Measurements from ENCODE around the gene FYCO1.

FYCO1 gene

GRCh38 chr3:45889337-45889736 is 106.3 kb downstream of the FYCO1 start:
- TF ChIP-seq CTCF (IDR thresholded peaks at IDR 0.05; ENCODE audit: control insufficient read depth, extremely low read depth, insufficient read depth), result no peak
- no peak for DNase-seq (ENCODE audit: low read depth)
- H3K4me3 ChIP-seq (ENCODE audit: low read depth, low read length), result no peak overlapping the region

- no peak for TF ChIP-seq CTCF (IDR thresholded peaks at IDR 0.05; ENCODE audit: control insufficient read depth, extremely low read depth, insufficient read depth)
- DNase-seq (ENCODE audit: low read depth), result no peak
- H3K4me3 ChIP-seq (ENCODE audit: low read depth, low read length), result no peak overlapping the region
Measured at GRCh38 chr3:45887759-45888511, 107.7 kb downstream of the FYCO1 start.

GRCh38 chr3:45887285-45887684 is 108.3 kb downstream of the FYCO1 start:
- H3K4me3 ChIP-seq (ENCODE audit: low read depth, low read length), result no peak overlapping the region
- no peak for DNase-seq (ENCODE audit: low read depth)
- no peak for TF ChIP-seq CTCF (IDR thresholded peaks at IDR 0.05; ENCODE audit: control insufficient read depth, extremely low read depth, insufficient read depth)

- H3K4me3 ChIP-seq (ENCODE audit: low read depth, low read length), result no peak within 1 kb of the TSS
- no peak for TF ChIP-seq CTCF (IDR thresholded peaks at IDR 0.05; ENCODE audit: control insufficient read depth, extremely low read depth, insufficient read depth)
- no peak for DNase-seq (ENCODE audit: low read depth)
Measured at GRCh38 chr3:45885979-45886705, 109.5 kb downstream of the FYCO1 start, which contains the start of gene CCR9. CCR9 (plus strand) TSS chr3:45886543; CDS start chr3:45894934, 8,391 bp downstream.

GRCh38 chr3:45884368-45885201 is 111.0 kb downstream of the FYCO1 start:
- DNase-seq (ENCODE audit: low read depth), result no peak
- H3K4me3 ChIP-seq (ENCODE audit: low read depth, low read length), result no peak overlapping the region
- no peak for TF ChIP-seq CTCF (IDR thresholded peaks at IDR 0.05; ENCODE audit: control insufficient read depth, extremely low read depth, insufficient read depth)

- no peak for TF ChIP-seq CTCF (IDR thresholded peaks at IDR 0.05; ENCODE audit: control insufficient read depth, extremely low read depth, insufficient read depth)
- DNase-seq (ENCODE audit: low read depth), result no peak
Measured at GRCh38 chr3:45881078-45882022, 114.3 kb downstream of the FYCO1 start.

More at GRCh38 chr3:45881078-45882022, 114.3 kb downstream of the FYCO1 start:
- H3K4me3 ChIP-seq (ENCODE audit: low read depth, low read length), result no peak overlapping the region
